HUDEP-2 (cell line): ENCODE data around the gene TWIST2.

ENCODE experiments used
- DNase-seq, 76 experiments: peaks; one replicate each; lab custom pipeline; 2025; ENCODE audit not compliant: unreplicated experiment in 76 of 76; lab: John Stamatoyannopoulos, UW

TWIST2 gene

DNA sequence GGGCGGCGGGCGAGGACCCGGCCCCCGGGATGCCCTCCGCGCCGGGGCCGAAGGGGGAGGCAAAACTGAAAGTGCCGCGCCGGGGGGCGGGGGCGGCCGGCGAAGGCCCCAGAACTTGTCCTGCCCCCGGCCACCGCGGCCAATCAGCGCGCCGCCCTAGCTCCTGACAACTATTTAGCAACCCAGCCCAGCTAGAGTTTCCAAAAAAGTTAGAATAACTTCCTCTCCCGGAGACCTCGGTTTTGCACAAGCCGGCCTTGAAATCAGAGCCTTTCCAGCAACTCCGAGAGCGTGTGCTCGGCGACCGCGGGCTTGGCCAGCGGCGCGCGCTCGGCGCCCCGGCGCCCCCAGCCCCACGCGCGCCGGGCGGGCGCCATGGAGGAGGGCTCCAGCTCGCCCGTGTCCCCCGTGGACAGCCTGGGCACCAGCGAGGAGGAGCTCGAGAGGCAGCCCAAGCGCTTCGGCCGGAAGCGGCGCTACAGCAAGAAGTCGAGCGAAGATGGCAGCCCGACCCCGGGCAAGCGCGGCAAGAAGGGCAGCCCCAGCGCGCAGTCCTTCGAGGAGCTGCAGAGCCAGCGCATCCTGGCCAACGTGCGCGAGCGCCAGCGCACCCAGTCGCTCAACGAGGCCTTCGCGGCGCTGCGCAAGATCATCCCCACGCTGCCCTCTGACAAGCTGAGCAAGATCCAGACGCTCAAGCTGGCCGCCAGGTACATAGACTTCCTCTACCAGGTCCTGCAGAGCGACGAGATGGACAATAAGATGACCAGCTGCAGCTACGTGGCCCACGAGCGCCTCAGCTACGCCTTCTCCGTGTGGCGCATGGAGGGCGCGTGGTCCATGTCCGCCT is at the start of gene TWIST2:
Gene TWIST2, plus strand, starts transcription at position 245 of the 850 bp plus-strand sequence. Its CDS starts 131 bp downstream, at position 376.
- no peak for DNase-seq

DNA sequence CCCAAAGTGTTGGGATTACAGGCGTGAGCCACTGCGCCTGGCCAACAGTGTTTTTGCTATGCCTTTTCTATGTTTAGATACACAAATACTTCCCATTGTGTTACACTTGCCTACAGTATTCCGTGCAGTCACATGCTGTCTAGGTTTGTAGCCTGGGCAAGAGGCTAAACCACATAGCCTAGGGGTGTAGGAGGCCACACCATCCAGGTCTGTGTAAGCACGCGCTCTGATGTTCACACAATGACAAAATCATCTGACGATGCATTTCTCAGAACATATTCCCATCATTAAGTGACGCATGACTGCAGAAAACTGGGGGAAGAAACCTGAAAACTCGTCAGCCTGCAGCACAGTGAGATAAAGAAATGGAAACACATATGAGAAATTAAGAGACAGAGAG is 46.1 kb upstream of the TWIST2 start:
- DNase-seq, result no peak

DNA sequence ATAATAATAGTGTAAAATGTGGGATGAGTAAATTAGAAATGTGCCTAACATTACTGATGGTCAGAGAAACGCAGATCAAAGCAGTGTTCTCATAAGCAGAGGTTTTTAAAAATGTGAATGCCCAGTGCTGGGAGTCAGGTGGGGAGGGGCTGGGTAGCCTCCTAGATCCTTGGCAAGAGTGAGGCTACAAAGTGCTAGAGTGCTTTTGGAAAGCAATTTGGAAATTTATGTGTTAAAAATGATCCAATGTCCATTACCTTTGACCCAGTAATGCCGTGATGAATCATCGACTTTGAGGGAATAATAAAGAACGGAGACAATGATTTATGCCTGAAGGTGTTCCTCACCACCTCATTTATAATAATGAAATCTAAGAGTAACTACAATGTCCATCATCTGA is 44.9 kb upstream of the TWIST2 start:
- DNase-seq, result no peak

DNA sequence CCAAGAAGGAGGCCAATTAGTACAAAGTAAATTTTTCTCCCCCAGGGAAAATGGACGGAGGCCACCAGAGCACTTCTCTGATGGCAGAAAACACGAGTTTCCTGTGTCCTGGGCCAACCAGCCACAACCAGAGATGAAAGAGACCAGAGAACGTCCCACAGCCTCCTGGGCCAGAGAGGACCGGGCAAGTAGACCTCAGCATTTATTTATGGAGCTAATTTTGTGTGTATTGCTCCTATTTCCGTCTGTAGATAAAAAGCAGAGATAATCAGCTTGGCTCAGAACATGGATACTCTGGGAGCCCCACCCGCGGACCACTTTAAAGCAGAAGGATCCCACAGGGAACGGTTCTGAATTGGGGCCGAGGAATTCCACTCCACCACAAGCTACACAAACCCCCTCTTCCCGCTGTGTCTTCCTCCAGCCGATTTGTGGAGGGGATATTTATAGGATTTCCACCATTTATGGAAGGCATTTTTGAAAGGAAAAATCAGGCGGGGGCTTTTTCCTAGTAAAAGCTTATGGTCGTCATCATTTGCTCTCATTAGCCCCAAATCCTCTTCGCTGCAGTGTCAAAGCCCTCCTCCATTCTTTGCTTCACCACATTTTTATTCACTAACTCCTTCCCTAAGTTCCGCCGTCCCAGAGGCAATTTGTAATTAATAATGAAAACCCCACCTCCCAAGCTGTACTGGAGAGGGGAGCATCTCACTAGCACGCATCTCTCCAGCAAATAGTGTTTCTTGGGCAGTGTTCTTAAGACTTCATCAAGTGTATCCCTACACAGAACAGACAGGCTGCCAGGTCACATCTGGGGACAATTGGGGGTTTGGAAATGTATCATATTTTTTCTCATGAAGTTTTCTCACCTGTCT is 43.7 kb upstream of the TWIST2 start:
- DNase-seq, result no peak

DNA sequence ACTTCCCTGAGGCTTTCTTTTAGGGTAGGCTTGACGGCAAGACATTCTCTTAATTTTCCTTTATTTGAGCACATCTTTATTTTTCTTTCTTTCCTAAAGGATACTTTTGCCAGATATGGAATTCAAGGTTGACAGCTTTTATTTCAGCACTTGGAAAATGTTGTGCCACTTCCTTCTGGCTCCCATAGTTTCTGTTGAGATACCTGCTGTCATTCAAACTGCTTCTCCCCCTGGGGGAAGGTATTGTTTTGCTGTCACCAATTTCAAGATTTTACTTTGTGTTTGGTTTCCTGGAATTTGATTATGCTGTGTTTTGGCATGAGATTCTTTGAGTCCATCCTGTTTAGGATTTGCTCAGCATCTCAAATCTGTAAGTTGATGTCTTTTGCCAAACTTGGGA is 39.1 kb upstream of the TWIST2 start:
- DNase-seq, result no peak

DNA sequence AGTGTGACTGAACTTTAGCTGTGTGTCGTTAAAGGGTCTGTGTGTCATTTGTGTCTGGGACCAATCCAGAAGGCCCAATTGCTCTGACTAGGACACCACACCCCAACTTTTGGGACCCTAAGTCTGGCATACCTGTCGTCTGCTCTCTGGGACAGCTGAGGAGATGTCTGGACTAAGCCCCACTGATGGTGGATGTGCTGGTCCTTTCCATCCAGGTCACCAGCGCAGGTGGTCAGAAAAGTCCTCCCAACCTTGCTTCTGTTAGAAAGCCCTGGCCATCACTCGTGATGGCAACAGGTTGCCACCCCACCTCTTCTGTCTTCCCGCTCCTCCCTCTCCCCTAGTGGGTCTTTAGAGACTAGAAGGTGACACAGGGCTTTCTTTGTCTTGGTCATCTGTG is 37.6 kb upstream of the TWIST2 start:
- DNase-seq, result no peak

DNA sequence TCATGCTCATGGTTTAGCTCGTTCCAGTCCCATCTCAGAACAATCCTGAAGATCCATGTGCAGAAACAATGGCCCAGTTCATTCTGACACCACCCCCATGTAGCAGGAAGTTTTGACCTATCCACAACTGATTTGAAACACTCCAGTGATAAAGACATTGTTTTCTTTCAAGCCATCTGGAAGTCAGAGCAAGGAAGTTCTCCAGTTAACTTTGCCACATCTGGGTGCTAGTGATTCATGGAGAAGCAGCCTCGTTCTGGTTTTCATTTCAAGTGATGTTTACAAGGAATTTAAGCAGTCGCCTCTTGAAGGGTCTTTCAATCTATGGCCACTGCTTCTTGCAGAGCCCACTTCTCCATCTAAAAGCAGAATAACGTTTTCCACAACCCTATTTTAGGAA is 36.6 kb upstream of the TWIST2 start:
- no peak for DNase-seq

DNA sequence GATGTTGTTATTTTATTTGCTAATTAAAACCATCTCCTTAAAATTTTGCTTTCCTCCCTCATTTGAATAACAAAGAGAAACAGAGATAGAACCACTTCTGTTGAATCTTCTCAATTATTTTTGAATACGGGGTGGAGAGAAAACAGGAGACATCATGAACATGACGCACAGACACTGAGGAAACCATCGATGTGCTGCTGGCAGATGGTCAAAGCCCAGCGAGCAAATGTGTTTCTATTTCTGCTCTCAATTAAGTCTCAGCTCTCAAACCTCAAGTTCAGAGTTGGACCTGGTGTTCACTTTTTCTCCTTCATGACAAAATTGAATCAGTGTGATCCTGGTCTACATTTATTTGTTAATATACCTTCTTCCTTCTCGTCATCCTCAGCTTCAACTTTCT is 36.1 kb upstream of the TWIST2 start:
- no peak for DNase-seq

DNA sequence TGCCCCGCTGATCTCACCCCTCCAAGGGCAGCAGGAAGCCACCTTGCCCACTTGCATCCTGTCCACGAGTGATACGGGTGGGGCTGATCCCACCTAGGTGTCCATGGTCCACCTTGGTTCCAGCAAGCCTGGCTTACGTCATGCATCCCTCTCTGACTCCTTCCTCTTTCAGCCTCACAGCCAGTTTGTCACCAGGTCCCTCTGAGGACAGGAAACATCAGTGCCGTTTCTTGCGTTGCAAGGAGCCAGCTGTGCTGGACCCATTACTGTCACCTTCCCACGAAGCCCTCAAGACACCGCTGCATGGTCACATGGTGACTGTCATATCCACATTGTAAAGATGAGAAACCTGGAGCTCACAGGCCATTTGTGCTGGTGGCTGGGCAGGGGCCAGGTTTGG is 34.8 kb upstream of the TWIST2 start:
- DNase-seq, result no peak

DNA sequence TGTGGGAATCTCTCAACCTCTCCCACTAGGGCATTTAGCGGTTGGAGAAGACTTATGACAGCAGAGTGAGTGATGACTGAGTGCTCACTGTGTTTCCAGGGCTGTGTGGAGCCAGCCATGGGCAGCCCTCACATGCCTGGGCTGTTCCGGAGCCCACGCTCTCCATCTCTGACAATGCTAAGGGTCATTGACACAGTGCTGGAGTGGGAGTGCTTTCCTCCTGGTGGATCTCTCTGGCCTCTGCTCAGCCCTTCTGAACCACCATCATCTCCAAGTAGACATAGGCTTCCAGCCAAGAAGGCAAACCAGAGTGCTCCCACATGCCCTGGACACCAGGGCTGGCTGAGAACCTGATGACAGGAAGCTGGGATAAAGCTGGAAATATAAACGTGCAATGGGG is 33.1 kb upstream of the TWIST2 start:
- DNase-seq, result no peak

DNA sequence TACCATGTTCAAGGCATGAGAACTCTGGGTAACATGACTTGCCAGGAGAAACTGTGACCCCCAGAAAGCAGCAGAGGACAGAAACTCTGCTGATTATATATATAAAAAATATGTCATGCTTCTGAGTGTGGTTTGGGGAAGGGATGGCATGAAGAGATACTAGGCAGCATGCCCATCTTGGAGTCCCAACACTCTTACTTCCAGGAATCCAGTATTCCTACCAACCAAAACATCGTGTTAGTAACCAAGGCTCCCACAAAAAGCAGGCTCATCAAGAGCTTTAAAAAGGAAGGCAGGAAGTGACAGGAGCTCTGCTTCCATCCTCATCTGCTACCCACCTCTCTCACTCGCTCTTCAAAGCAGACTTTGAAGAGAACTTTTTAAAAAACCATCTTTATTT is 31.6 kb upstream of the TWIST2 start:
- DNase-seq, result no peak

DNA sequence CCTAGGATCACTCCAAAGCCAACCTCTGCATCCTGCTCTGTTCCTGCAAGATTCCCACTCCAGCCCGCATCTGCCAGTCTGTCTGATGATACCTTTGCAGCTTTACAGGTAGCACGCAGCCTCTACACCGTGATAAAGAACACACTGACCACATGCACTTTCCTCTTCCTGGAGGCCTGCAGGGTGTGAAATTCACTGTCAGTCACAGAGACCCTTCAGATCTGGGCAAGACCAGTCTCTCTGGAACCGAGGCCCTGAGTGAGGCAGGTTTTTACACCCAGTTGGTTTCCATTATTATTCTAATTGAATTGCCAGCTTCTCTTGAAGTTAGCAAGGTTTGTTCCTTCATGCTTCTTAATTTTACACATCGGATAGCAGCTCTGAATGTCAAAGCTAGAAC is 30.5 kb upstream of the TWIST2 start:
- DNase-seq, result no peak

DNA sequence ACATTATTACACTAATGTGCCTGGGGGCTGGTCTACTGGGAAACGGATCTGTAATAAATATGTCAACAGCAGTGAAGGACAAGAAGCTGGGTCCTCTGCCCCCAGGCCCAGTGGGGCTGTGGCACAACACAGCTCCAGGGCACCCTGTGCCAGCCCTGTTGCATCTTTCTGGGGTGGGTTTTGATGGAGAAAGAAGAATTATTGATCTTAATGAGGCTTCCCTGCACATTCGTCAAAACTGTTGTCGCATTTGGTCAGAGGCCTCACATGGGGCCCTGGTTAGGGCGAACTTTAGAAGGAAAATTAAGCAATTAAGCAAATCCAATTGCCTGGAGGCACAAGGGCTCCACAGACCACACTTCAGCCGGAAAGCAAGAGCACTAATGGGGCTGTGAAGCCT is 30.0 kb upstream of the TWIST2 start:
- DNase-seq, result no peak

DNA sequence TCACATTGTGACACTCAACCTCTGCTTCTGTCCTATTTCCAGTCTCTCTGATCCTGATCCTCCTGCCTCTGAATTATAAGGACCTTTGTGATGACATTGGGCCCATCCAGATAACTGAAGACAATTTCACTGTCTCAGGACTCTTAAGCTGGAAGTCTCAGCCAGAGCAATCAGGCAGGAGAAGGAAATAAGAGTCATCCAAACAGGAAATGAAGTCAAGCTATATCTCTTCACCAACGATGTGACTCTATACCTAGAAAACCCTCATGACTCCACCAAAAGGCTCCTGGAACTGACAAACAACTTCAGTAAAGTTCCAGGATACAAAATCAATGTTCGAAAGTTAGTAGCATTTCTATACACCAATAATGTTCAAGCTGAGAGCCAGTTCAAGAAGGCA is 29.3 kb upstream of the TWIST2 start:
- no peak for DNase-seq

DNA sequence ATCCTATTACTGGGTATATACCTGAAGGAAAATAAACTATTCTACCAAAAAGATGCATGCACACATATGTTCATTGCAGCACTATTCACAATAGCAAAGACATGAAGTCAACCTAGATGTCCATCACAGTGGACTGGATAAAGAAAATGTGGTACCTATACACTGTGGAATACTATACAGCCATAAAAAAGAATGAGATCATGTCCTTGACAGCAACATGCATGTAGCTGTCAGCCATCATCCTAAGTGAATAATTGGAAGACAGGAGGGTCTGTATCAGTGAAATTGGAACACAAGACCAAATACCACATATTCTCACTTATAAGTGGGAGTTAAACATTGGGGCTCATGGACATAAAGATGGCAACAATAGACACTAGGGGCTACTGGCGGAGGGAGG is 27.7 kb upstream of the TWIST2 start:
- DNase-seq, result no peak

DNA sequence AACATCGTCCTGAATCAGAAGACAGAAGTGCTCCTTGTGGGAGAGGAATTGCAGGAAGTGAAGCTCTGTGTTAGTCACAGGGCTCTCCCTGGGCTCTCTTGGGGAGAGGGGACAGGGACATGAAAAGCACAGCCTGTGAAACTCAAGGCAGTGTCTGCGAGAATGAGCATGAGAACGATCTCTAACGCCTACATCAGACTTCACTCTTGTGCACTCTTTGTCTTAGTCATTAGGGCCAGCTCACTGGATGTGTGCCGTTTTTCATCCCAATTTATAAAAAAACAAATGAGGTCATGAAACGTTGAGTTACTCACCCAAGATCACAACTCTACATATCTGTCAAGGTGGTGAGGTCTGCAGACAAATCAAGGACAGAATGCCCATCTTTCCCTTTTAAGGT is 27.0 kb upstream of the TWIST2 start:
- no peak for DNase-seq

DNA sequence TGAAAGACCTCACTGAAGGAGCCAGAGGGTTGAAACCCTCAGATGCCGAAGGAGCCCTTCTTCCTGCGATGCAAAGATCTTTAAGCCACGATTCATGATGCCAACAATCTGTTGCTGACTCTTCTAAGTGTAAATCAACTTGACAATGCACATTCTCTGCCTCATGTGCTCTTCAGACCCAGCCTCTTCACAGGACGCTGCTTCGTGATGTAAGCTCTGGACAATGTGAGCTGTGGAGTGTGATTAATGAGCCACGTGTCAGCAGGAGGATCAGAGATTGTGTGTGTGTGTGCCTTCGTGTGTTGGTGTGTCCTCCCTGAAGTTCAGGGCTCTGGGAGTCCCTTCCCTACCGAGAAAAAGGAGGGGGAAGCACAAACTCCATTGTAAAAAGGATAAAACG is 26.5 kb upstream of the TWIST2 start:
- DNase-seq, result no peak

DNA sequence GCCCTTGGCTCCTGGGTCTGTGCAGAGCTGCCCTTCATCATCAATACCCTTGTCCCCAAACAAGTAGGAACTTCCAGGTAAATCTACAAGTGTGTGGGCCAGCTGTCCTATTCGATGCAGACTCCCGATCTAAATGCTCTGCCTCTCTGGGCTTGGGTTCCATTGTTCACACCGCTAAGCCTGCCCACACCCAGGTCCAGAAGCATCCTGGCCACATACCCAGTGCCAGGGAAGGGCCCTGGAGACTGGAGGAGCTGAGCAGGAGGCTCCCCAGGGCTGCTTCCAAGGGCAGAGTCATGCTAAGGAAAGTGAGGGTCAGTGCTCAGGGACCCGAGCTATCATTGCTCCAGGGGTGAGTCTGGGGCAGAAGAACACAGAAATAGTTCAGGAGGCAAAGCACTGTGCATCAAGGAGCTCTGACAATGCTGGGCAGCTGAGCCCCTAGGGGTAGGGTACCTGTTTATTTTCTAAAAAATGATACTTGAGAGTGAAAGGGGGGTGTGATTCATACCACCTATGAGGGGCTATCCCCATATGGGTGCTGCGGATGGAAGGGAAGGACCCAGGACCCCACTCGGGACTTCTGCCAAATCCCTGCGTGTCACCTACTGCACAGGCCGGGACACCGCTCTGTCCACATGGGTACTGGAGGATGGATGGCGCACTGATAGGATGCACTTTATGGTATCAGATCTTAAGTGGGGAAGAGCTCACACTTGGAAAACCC is 25.8 kb upstream of the TWIST2 start:
- no peak for DNase-seq

DNA sequence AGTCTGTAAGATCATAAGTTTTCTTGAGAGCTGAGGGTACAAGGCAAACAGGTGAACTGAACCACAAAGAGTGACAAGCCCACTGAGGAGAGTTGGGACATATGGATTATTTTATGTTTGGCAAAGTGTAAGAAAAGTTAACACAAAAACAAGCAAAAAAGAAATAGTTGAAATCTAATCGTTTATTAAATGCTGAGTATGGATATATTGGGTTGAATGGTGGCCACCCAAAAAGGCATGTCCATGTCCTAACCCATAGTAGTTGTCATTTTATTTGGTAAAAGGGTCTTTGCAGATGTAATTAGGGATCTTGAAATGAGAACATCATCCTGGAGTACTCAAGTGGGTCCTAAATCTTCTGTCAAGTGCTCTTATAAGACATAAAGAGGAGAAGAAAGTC is 24.9 kb upstream of the TWIST2 start:
- DNase-seq, result no peak

DNA sequence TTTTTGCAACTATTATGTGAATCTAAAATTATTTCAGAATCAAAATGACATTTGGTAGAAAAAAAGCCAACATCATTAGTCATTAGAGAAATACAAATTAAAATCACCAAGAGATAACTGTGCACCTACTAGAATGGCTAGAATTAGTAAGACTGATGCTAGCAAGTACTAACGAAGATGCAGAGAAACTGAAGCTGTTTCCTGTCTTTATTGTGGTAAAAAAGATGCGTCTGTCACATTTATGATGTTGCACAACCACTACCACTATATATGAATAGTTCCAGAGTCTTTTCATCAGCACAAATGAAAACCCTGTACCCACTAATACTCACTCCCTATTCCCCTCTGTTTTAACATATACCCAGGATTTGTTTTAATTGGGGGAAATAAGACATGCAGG is 16.7 kb upstream of the TWIST2 start:
- DNase-seq, result no peak

DNA sequence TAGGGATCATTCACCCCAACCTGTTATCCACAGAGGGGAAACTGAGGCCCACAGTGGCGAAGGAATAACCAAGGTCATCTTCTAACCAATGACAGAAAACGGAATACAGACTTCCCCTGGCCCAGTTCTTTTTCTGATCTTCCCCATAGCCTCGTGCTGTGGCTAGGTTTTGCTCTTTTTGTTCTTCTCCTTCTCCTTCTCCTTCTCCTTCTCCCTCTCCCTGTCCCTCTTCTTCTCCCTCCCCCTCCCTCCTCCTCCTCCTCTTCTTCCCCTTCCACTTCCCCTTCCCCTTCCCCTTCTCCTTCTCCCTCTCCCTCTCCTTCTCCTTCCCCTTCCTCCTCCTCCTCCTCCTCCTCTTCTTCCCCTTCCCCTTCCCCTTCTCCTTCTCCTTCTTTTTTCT is 12.9 kb upstream of the TWIST2 start:
- DNase-seq, result no peak
